ENCODE measurements around the gene ZNF638. TPM values are rescaled to one million over a fixed set of nuclear protein-coding genes. Genes with fewer than 3 reads are reported as not detected.

Gene ZNF638
- total RNA-seq, 4 donors from 2014 or later: 94.9 to 114 (median 109) TPM

GRCh38 chr2:71466301-71467179 lies 135.0 kb downstream of the ZNF638 start:
- H3K4me3 ChIP-seq (ENCODE audit: low read depth, poor library complexity, severe bottlenecking): peak overlapping the region; percentile 42
- intact Hi-C loops (cut with DNase I; ENCODE audit: low total_unique reads): no loop called here
- 0 to 2% methylated on average over 27 to 49 of the region's 78 CpGs for WGBS, 2 donors
- DNase-seq (ENCODE audit: low spot score in 2 of 2): peak in 1 of 2 donors; percentile 84
- TF ChIP-seq POLR2A (IDR thresholded peaks at IDR 0.05): no peak
- no peak for TF ChIP-seq CTCF (IDR thresholded peaks at IDR 0.05)

- TF ChIP-seq CTCF (IDR thresholded peaks at IDR 0.05) (no peak), POLR2A (IDR thresholded peaks at IDR 0.05) (no peak)
- intact Hi-C loops (cut with DNase I; ENCODE audit: low total_unique reads): no loop called here
- peak in 1 of 2 donors; percentile 54 for DNase-seq (ENCODE audit: low spot score in 2 of 2)
- WGBS, 2 donors: 16 to 20% methylated on average over 7 of the region's 7 CpGs
- H3K4me3 ChIP-seq (ENCODE audit: low read depth, poor library complexity, severe bottlenecking): peak overlapping the region; percentile 42
Measured at GRCh38 chr2:71467180-71467815, 135.7 kb downstream of the ZNF638 start.

- intact Hi-C loops (cut with DNase I; ENCODE audit: low total_unique reads): no loop called here
- H3K4me3 ChIP-seq (ENCODE audit: low read depth, poor library complexity, severe bottlenecking): no peak overlapping the region
- DNase-seq (ENCODE audit: low spot score in 2 of 2): peak in 1 of 2 donors; percentile 56
- 67 to 76% methylated on average over 11 of the region's 11 CpGs for WGBS, 2 donors
- TF ChIP-seq CTCF (IDR thresholded peaks at IDR 0.05): no peak
- TF ChIP-seq POLR2A (IDR thresholded peaks at IDR 0.05): no peak
Measured at GRCh38 chr2:71468279-71469015, 136.9 kb downstream of the ZNF638 start.

- intact Hi-C loops (cut with DNase I; ENCODE audit: low total_unique reads): no loop called here
- TF ChIP-seq POLR2A (IDR thresholded peaks at IDR 0.05) (no peak), CTCF (IDR thresholded peaks at IDR 0.05) (no peak)
- no peak for DNase-seq (ENCODE audit: low spot score in 2 of 2)
- no peak overlapping the region for H3K4me3 ChIP-seq (ENCODE audit: low read depth, poor library complexity, severe bottlenecking)
- WGBS, 2 donors: 68 to 80% methylated on average over 8 of the region's 8 CpGs
Measured at GRCh38 chr2:71469403-71470398, 138.1 kb downstream of the ZNF638 start.

GRCh38 chr2:71471276-71471675 lies 139.7 kb downstream of the ZNF638 start:
- intact Hi-C loops (cut with DNase I; ENCODE audit: low total_unique reads): no loop called here
- WGBS, 2 donors: 75 to 87% methylated on average over 1 of the region's 1 CpG
- no peak for DNase-seq (ENCODE audit: low spot score in 2 of 2)
- H3K4me3 ChIP-seq (ENCODE audit: low read depth, poor library complexity, severe bottlenecking): no peak overlapping the region
- TF ChIP-seq CTCF (IDR thresholded peaks at IDR 0.05) (no peak), POLR2A (IDR thresholded peaks at IDR 0.05) (no peak)
